Karpas-422 (cell line): ENCODE measurements around the gene OR52N1. TPM values are rescaled to one million over a fixed set of nuclear protein-coding genes. Genes with fewer than 3 reads are reported as not detected.

Source experiments
- DNase-seq: peaks from one replicate; pipeline ENCODE4 v3.0.0-alpha.2; 2015
- H2AFZ ChIP-seq: fragments of 200-600 bp; sonication (generic); 2 replicates; pipeline ENCODE4 v1.6.1; 2014; ENCODE audit warnings: antibody characterized with exemption, low read length, mixed read lengths
- H3K27ac ChIP-seq: fragments of 200-600 bp; sonication (generic); 2 replicates; pipeline ENCODE4 v1.5.1; 2014; ENCODE audit warnings: mild to moderate bottlenecking, low read length, moderate library complexity
- H3K27me3 ChIP-seq: fragments of 200-600 bp; sonication (generic); 2 replicates; pipeline ENCODE4 v1.6.1; 2014; ENCODE audit warnings: low read length, mixed read lengths
- H3K36me3 ChIP-seq: fragments of 200-600 bp; sonication (generic); 2 replicates; pipeline ENCODE4 v1.6.1; 2014; ENCODE audit warnings: low read length, mixed read lengths; ENCODE audit not compliant: insufficient read depth
- H3K4me1 ChIP-seq: fragments of 200-600 bp; sonication (generic); 2 replicates; pipeline ENCODE4 v1.6.1; 2014; ENCODE audit warnings: mild to moderate bottlenecking, low read length, mixed read lengths
- H3K4me2 ChIP-seq: fragments of 200-600 bp; sonication (generic); 2 replicates; pipeline ENCODE4 v1.6.1; 2014; ENCODE audit warnings: low read length, low read depth, mild to moderate bottlenecking; ENCODE audit not compliant: poor library complexity, severe bottlenecking
- H3K4me3 ChIP-seq: fragments of 200-600 bp; sonication (generic); 2 replicates; pipeline ENCODE4 v1.5.1; 2014; ENCODE audit warnings: mild to moderate bottlenecking, antibody characterized with exemption, low read length, mixed read lengths
- H3K79me2 ChIP-seq: fragments of 200-600 bp; sonication (generic); 2 replicates; pipeline ENCODE4 v1.6.1; 2014; ENCODE audit warnings: mild to moderate bottlenecking, low read length, mixed read lengths
- H3K9ac ChIP-seq: fragments of 200-600 bp; sonication (generic); 2 replicates; pipeline ENCODE4 v1.6.0; 2014; ENCODE audit warnings: low read length
- H3K9me2 ChIP-seq: fragments of 200-600 bp; sonication (generic), shearing (Covaris generic); replicated peaks from 2 replicates; pipeline ENCODE4 v1.6.0; 2014; ENCODE audit warnings: mild to moderate bottlenecking, low read length, moderate library complexity; ENCODE audit not compliant: insufficient read depth
- H3K9me3 ChIP-seq: fragments of 300-700, 200-600 bp; sonication (generic); 2 replicates; pipeline ENCODE4 v1.6.1; 2014; ENCODE audit warnings: low read length, mixed read lengths
- H4K20me1 ChIP-seq: fragments of 200-600 bp; sonication (generic); 2 replicates; pipeline ENCODE4 v1.6.1; 2014; ENCODE audit warnings: mild to moderate bottlenecking, antibody characterized with exemption, low read length, low read depth; ENCODE audit not compliant: insufficient read depth
- total RNA-seq: library from RNA; depleted of rRNA; stranded (reverse); fragments of >200 nt; shearing (Covaris generic); gene quantifications from 2 replicates; pipeline ENCODE4 v1.2.3, GENCODE V29; 2014; ENCODE audit warnings: low replicate concordance; rRNA removed

Gene OR52N1
- not detected in 2 replicates for total RNA-seq

GRCh38 chr11:5791165-5791564, at the start of gene OR52N1:
TSS of gene OR52N1 (minus strand) at chr11:5791265. CDS start at chr11:5788816, 2,449 bp downstream.
- Histone ChIP-seq H3K79me2 (no peaks in the 10 kb centered on the region), H3K4me3 (no peak within 1 kb of the TSS), H3K4me2 (no peak within 1 kb of the TSS), H2AFZ (no peak within 1 kb of the TSS), H3K9me3 (no peaks in the 10 kb centered on the region), H3K4me1 (no peaks in the 10 kb centered on the region), H3K9me2 (no peaks in the 10 kb centered on the region), H3K27ac (no peak within 1 kb of the TSS), H3K27me3 (no peaks in the 10 kb centered on the region), H3K9ac (no peak within 1 kb of the TSS), H4K20me1 (no peaks in the 10 kb centered on the region), H3K36me3 (no peaks in the 10 kb centered on the region)
- DNase-seq: no peak

DNA sequence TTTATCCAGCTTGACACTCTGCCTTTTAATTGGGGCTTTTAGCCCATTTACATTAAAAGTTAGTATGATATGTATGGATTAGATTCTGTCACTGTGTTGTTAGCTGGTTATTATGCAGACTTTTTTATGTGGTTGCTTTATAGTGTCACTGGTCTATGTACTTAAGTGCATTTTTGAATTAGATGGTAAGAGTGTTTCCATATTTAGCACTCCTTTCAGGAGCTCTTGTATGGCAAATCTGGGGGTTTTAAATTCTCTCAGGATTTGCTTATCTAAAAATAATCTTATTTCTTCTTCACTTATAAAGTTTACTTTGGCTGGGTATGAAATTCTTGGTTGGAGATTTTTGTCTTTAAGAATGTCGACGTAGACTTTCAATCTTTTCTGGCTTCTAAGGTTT, 46.6 kb upstream of the OR52N1 start:
- no peak for DNase-seq
- Histone ChIP-seq H3K9me3 (no peaks in the 10 kb centered on the region), H3K27ac (no peak overlapping the region), H2AFZ (no peak overlapping the region), H3K79me2 (no peaks in the 10 kb centered on the region), H3K4me2 (no peak overlapping the region), H3K9me2 (no peaks in the 10 kb centered on the region), H3K4me3 (no peak overlapping the region), H3K4me1 (no peaks in the 10 kb centered on the region), H3K9ac (no peak overlapping the region), H4K20me1 (no peaks in the 10 kb centered on the region), H3K27me3 (no peaks in the 10 kb centered on the region), H3K36me3 (no peaks in the 10 kb centered on the region)

DNA sequence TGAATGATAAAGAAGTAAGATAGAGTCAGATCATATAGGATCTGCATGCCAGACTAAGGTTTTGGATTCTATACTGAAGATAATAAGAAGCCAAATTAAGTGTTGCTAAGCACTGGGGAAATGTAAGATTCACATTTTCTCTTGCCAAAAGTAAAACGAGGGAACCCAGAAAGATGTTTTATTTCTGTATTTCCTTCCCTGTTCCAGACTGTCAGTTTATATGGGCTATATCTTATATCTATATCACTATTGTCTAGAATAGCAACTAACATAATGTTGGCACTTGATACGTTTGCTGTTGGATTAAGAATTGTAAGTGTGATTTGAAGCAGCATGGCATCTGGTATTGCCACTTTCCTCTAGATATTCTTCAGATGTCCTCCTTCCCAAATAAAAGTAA, 42.4 kb upstream of the OR52N1 start:
- Histone ChIP-seq H3K27me3 (no peaks in the 10 kb centered on the region), H3K4me1 (no peaks in the 10 kb centered on the region), H3K36me3 (no peaks in the 10 kb centered on the region), H3K9me2 (no peaks in the 10 kb centered on the region), H2AFZ (no peak overlapping the region), H3K9ac (no peak overlapping the region), H3K27ac (no peak overlapping the region), H3K4me2 (no peak overlapping the region), H3K4me3 (no peak overlapping the region), H3K79me2 (no peaks in the 10 kb centered on the region), H4K20me1 (no peaks in the 10 kb centered on the region), H3K9me3 (no peaks in the 10 kb centered on the region)
- no peak for DNase-seq

DNA sequence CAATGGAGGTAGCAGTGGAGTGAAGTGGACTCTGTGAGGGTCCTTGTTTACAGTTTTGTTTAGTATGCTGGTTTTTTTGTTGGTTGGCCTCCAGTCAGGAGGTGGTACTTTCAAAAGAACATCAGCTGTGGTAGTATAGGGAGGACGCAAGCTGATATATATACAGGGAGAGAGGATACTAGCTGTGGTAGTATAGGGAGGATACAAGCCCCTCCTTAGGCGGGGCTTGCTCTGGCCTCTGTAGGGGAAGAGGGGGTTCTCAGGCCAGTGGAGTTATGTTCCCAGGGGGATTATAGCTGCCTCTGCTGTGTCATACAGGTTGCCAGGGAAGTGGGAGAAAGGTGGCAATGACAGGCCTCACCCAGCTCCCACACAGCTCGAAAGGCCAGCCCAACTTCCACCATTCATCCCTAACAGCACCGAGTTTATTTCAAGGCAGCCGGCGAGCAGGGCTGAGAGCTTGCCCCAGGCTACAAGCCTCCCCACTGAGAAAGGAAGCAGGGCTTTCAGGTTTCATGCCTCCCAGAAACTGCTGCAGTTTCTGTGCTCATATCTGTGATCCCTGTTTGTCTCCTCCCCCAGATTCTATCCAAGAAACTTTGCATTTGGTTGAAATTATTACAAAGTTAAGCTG, 40.2 kb upstream of the OR52N1 start:
- H3K27me3 ChIP-seq: no peaks in the 10 kb centered on the region
- no peak overlapping the region for H3K4me3 ChIP-seq
- no peaks in the 10 kb centered on the region for H3K79me2 ChIP-seq
- H3K9me2 ChIP-seq: no peaks in the 10 kb centered on the region
- H3K4me1 ChIP-seq: no peaks in the 10 kb centered on the region
- H3K9ac ChIP-seq: no peak overlapping the region
- no peak overlapping the region for H3K27ac ChIP-seq
- no peak overlapping the region for H3K4me2 ChIP-seq
- H2AFZ ChIP-seq: no peak overlapping the region
- no peaks in the 10 kb centered on the region for H4K20me1 ChIP-seq
- H3K36me3 ChIP-seq: no peaks in the 10 kb centered on the region
- no peak for DNase-seq
- no peaks in the 10 kb centered on the region for H3K9me3 ChIP-seq

- H3K27me3 ChIP-seq: no peaks in the 10 kb centered on the region
- no peaks in the 10 kb centered on the region for H3K9me3 ChIP-seq
- no peak overlapping the region for H3K9ac ChIP-seq
- H2AFZ ChIP-seq: no peak overlapping the region
- DNase-seq: no peak
- no peak overlapping the region for H3K4me3 ChIP-seq
- no peaks in the 10 kb centered on the region for H3K9me2 ChIP-seq
- no peaks in the 10 kb centered on the region for H4K20me1 ChIP-seq
- no peaks in the 10 kb centered on the region for H3K4me1 ChIP-seq
- H3K36me3 ChIP-seq: no peaks in the 10 kb centered on the region
- no peak overlapping the region for H3K27ac ChIP-seq
- H3K4me2 ChIP-seq: no peak overlapping the region
- no peaks in the 10 kb centered on the region for H3K79me2 ChIP-seq
Measured at GRCh38 chr11:5818245-5818886, 27.3 kb upstream of the OR52N1 start.

DNA sequence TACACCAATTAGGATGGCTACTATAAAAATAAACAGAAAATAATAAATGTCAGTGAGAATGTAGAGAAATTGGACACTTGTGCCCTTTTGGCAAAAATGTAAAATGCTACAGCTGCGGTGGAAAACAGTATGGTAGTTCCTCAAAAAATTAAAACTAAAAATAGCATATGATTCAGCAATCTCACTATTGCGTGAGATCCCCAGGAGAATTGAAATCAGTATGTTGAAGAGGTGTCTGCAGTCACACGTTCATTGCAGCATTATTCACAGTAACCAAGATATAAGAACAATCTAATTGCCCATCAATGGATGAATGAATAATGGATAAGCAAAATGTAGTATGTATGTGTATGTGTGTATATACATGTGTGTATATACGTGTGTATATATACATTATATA, 24.5 kb upstream of the OR52N1 start:
- Histone ChIP-seq H3K27me3 (no peaks in the 10 kb centered on the region), H3K9me3 (no peaks in the 10 kb centered on the region), H3K36me3 (no peaks in the 10 kb centered on the region), H4K20me1 (no peaks in the 10 kb centered on the region), H3K27ac (no peak overlapping the region), H3K9me2 (no peaks in the 10 kb centered on the region), H2AFZ (no peak overlapping the region), H3K9ac (no peak overlapping the region), H3K4me1 (no peaks in the 10 kb centered on the region), H3K4me3 (no peak overlapping the region), H3K79me2 (no peaks in the 10 kb centered on the region), H3K4me2 (no peak overlapping the region)
- DNase-seq: no peak

GRCh38 chr11:5809905-5810795, 19.1 kb upstream of the OR52N1 start:
- Histone ChIP-seq H2AFZ (no peak overlapping the region), H3K4me2 (no peak overlapping the region), H3K4me3 (no peak overlapping the region), H4K20me1 (no peaks in the 10 kb centered on the region), H3K9ac (no peak overlapping the region), H3K36me3 (no peaks in the 10 kb centered on the region), H3K27me3 (no peaks in the 10 kb centered on the region), H3K9me2 (no peaks in the 10 kb centered on the region), H3K79me2 (no peaks in the 10 kb centered on the region), H3K4me1 (no peaks in the 10 kb centered on the region), H3K27ac (no peak overlapping the region), H3K9me3 (no peaks in the 10 kb centered on the region)
- no peak for DNase-seq

DNA sequence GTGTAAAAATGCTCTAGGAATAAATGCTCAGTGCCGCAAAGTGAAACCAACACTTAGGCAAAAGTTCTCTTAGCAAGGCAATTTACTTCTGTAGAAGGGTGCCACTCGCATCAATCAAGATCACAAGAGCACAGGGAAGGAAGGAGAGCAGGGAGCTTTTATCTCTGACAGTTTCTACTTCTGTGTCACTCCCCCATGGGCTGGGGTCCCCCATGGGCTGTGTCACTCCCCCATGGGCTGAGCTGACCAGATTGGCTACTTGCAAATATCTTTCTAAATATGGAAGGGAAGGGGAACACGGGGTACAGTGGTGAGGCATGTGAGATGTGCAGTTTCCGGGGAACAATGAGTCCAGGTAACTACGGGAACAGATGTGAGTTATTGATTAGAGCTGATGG, 18.1 kb upstream of the OR52N1 start:
- Histone ChIP-seq H3K4me1 (no peaks in the 10 kb centered on the region), H3K36me3 (no peaks in the 10 kb centered on the region), H3K9ac (peak overlapping the region; percentile 47), H3K79me2 (no peaks in the 10 kb centered on the region), H3K9me2 (no peaks in the 10 kb centered on the region), H3K27me3 (no peaks in the 10 kb centered on the region), H3K27ac (no peak overlapping the region), H2AFZ (peak overlapping the region; percentile 75), H4K20me1 (no peaks in the 10 kb centered on the region), H3K4me2 (peak overlapping the region; percentile 58), H3K9me3 (no peaks in the 10 kb centered on the region), H3K4me3 (peak overlapping the region; percentile 61)
- DNase-seq: no peak
